Measurements from ENCODE around the gene XRCC3. TPM values are rescaled to one million over a fixed set of nuclear protein-coding genes. Genes with fewer than 3 reads are reported as not detected.
A peak's percentile ranks its signal among the peaks of the same experiment; 100 is the strongest.
"Not testable (repeated sequence)": the region's sequence is repeated elsewhere in the genome, so short reads cannot be mapped to it uniquely, and the experiment has no call there.

Gene XRCC3
- total RNA-seq, 1 experiment from 2014 or later: 53.0 TPM

- in situ Hi-C loops (cut with HindIII; ENCODE audit: low sequenced_read_pairs): no loop called here
- no peak for DNase-seq (ENCODE audit: low spot score)
Measured at GRCh38 chr14:103699901-103700752, 15.1 kb downstream of the XRCC3 start.

DNA sequence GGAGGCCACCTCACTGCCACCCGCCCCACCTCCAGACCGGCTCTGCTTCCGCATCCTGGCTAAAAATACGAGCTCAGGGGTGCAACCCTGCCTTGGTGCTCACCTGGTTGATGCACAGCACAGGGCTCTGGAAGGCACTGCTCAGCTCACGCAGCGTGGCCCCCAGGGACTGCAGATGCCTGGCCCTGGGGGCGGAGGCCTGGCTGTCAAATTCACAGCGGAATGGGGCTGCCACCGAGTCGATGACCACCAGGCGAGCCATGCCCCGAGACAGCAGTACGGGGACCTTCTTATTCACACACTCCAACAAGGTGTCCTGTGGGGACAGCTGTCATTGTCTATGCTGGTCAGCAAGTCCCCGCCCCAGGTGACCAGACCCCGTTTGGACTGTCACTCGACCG lies 16.0 kb downstream of the XRCC3 start:
- in situ Hi-C loops (cut with HindIII; ENCODE audit: low sequenced_read_pairs): no loop called here
- no peak for DNase-seq (ENCODE audit: low spot score)

GRCh38 chr14:103698380-103699260 lies 16.6 kb downstream of the XRCC3 start:
- no peak for DNase-seq (ENCODE audit: low spot score)
- in situ Hi-C loops (cut with HindIII; ENCODE audit: low sequenced_read_pairs): no loop called here

DNA sequence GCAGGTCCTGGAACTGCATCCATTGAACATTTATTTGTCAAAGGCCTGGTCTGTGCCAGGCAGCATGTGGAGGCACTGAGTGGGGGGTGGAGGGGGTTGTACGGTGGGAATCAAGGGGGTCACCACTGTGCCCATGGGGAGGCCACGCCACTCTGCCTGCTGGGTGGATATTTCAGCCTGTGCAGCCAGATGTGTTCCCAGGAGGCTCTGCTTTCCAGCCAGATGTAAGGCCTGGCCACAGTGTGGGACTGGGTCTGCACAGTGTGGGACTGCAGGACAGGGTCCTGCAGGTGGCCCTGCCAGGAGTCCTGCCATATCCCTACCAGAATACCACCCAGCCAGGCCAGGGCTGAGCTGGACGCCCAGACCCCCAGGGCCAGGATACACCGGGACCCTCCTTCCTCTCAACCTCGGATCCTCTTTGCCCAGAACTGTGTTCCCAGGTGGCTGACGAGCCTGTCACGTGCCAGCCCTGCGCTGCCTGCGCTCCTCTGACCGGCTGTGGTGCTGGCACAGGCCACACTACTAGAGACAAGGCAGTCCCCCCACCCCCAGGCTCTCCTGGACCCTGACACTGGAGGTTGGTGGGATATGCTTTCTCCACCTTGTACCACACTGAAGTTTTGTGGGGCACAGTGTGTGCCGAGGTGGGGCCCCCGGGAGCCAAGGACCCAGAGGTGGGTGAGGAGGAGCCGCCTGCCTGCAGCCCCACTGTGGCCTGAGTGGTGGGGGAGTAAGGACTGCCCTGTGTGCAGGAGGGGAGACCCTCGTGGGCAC lies 17.5 kb downstream of the XRCC3 start:
- DNase-seq (ENCODE audit: low spot score): no peak
- in situ Hi-C loops (cut with HindIII; ENCODE audit: low sequenced_read_pairs): no loop called here

GRCh38 chr14:103697206-103697602 lies 18.0 kb downstream of the XRCC3 start:
- in situ Hi-C loops (cut with HindIII; ENCODE audit: low sequenced_read_pairs): no loop called here
- DNase-seq (ENCODE audit: low spot score): no peak

- peak; percentile 38 for DNase-seq (ENCODE audit: low spot score)
- in situ Hi-C loops (cut with HindIII; ENCODE audit: low sequenced_read_pairs): no loop called here
Measured at GRCh38 chr14:103696466-103697071, 18.7 kb downstream of the XRCC3 start.

DNA sequence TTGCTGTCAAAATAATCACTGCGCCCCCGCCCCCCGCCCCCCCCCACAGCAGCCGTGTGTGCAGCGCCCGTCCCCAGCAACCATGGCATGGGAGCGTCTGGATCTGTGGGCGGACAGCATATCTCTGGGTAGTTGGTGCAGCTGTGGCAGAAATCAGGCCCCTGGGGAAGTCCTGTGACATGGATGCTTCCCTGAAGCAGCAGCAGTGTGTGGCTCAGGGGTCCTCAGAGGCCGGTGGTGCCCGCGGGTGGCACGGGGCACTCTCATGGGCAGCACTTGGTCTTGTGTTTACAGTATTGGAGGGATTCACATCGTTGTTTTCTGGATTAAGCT lies 19.2 kb downstream of the XRCC3 start:
- in situ Hi-C loops (cut with HindIII; ENCODE audit: low sequenced_read_pairs): no loop called here
- DNase-seq (ENCODE audit: low spot score): no peak

DNA sequence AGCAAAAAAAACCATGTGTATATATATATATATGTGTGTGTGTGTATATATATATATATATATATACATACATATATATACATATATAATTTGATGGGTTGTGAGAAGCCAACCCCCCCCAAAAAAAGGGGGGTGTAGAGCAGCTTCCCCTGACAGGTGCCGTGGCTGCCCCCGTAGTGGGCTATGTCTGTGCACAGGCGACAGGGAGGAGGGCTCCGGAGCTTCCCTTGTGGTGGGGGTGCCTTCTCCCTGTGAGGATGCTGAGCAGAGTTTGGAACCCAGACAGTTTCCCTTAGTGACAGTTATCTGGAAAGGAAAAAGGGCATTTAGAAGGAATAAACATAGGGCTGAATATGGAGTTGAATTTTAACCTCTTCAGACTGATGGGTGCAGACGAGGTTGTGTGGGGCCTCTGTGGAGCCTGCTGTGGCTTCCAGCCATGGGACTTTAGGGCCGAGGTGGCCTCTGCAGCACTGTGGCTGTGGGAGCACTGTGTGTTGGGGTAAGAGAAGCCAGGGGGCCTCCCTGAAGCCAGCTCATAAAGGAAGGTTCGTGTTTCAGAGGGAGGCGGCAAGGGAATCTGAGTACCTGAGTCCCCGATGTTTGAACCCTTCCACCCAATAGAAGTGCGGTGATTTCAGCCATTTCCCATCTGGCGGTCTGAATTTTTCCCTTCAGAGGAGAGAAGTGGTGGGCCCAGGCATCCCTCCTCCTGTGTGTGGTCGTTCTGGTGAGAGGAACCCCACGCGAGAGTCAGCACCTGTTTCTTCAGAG lies 19.8 kb downstream of the XRCC3 start:
- no peak for DNase-seq (ENCODE audit: low spot score)
- in situ Hi-C loops (cut with HindIII; ENCODE audit: low sequenced_read_pairs): no loop called here

DNA sequence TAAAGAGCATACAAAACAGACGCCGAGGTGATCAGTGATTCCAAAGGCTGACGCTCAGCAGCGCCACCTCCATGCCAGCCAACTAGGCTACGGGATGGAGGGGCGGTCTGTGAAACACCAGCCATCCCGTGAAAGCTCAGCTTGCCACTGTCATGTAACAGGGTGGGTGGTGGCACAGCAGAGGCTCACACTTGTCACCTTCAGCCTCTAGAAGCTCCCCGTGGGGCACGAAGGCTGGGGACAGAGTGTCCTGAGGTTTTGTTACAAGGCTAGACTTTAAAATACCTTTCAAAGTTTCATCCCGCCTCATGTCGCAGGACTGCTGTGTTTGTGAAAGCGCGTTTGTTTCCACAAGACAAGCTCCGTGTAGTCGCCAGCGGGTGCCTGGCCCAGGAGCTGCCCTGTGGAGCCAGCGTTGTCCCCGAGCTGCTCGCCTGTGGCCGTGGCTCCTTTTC lies 20.7 kb downstream of the XRCC3 start:
- in situ Hi-C loops (cut with HindIII; ENCODE audit: low sequenced_read_pairs): no loop called here
- DNase-seq (ENCODE audit: low spot score): no peak

DNA sequence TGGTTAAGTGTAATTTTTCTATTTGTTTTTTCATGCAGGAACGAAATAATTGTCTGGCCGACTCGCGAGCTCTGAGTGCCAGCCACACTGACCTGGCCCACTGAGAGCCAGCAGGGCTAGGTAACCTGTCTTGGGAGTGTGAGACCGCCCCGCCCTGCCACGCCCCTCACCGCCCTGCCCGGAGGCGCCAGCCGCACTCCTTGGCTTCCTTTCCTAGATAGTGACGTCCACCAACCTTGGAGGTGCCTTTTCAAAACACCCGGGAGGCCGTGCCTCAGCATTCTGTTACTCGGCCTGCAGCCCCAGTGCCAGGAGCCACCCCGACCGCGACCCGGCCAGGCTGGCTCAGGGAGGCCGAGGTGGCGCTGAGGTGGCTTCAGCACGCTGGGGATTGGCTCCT lies 21.7 kb downstream of the XRCC3 start:
- DNase-seq (ENCODE audit: low spot score): peak; percentile 60
- in situ Hi-C loops (cut with HindIII; ENCODE audit: low sequenced_read_pairs): no loop called here

GRCh38 chr14:103692871-103693270 lies 22.4 kb downstream of the XRCC3 start:
- in situ Hi-C loops (cut with HindIII; ENCODE audit: low sequenced_read_pairs): no loop called here
- DNase-seq (ENCODE audit: low spot score): no peak

- DNase-seq (ENCODE audit: low spot score): no peak
- in situ Hi-C loops (cut with HindIII; ENCODE audit: low sequenced_read_pairs): no loop called here
Measured at GRCh38 chr14:103692159-103692558, 23.1 kb downstream of the XRCC3 start.

DNA sequence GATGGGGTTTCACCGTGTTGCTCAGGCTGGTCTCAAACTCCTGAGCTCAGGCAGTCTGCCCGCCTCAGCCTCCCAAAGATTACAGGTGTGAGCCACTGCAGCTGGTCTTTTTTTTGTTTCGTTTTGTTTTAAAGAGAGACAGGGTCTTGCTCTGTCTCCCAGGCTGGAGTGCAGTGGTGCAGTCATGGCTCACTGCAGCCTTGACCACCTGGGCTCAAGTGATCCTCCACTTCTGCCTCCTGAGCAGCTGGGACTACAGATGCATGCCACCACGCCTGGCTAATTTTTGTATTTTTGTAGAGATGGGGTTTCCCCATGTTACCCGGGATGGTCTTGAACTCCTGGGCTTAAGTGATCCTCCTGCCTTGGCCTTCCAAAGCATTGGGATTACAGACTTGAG lies 23.6 kb downstream of the XRCC3 start:
- DNase-seq (ENCODE audit: low spot score); in situ Hi-C loops (cut with HindIII; ENCODE audit: low sequenced_read_pairs): not testable (repeated sequence)

DNA sequence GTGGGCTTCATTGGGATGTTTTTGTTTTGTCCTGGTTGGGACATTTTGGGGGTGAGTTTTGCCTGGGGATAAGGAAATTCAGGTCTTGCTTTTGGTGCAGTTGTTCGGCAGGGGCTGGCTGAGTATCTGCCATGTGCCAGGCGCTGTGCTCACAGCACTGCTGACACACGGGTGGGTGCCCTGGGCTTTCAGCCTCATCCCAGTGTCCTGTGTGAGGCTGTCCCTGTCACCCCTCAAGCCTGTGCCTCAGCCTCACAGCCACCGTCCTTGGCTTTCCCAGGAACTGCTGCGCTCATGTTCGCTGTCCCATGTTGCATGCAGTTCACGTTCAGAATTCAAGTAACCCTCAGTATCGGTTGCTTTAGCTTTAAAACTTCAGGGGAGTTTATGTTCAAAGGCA lies 24.9 kb downstream of the XRCC3 start:
- in situ Hi-C loops (cut with HindIII; ENCODE audit: low sequenced_read_pairs): no loop called here
- DNase-seq (ENCODE audit: low spot score): no peak

DNA sequence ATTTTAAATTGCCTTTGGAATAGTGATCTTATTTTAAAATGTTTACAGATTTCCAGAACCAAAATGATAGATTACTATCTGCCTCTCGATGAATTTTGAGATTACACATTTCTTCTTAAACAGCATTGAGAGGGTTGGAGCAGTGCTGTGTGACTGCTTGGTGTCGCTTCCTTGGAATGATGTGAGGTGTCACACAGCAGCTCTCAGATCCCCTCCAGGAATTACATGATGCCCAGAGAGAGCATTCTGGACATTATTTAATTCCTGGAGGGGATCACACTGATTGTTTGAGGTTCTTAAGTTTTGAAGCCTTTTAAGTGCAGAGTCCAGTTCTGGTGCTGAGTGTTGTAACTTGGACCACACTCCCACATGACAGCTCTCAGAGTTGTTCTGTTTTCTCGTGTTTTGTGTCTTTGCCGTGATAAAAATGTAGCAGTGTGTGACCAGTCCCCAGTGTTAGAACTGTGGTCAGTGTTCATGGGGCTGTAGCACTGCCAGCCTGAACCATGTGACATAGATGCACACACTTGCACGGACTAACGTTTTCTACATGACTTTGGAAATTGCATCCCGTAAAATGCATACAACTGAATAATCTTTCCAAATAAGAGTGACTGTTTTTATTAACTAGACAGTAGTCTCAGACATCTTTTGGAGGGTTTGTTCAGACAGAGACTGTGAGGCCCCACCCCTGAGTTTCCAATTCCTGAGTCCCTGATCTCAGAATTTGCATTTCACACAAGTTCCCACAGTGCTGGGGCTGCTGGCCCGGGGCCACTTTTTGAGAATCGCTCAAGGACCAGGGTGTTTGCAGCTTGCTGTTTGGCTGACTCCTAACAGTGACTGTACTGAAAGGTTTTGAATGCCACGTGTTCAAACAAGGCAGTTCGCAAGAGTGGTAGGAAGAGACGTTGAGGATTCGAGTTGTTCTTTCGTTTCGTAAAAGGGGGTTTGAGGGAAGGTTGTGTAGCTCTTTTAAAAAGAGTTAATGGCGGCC lies 26.0 kb downstream of the XRCC3 start:
- in situ Hi-C loops (cut with HindIII; ENCODE audit: low sequenced_read_pairs): no loop called here

GRCh38 chr14:103688441-103688840 lies 26.8 kb downstream of the XRCC3 start:
- DNase-seq (ENCODE audit: low spot score): no peak
- in situ Hi-C loops (cut with HindIII; ENCODE audit: low sequenced_read_pairs): no loop called here

More for the DNA sequence above, 26.0 kb downstream of the XRCC3 start:
- peak; percentile 32 for DNase-seq (ENCODE audit: low spot score)

GRCh38 chr14:103687712-103688111 lies 27.5 kb downstream of the XRCC3 start:
- DNase-seq (ENCODE audit: low spot score): no peak
- in situ Hi-C loops (cut with HindIII; ENCODE audit: low sequenced_read_pairs): no loop called here
